IPS-15b (cell line): ENCODE measurements around the gene CDKAL1.

Source experiments
- H3K27me3 ChIP-seq: one replicate; pipeline ENCODE4 v1.6.1; 2013; ENCODE audit warnings: low read length; ENCODE audit not compliant: control insufficient read depth, insufficient read depth
- H3K36me3 ChIP-seq: one replicate; pipeline ENCODE4 v1.6.1; 2013; ENCODE audit warnings: low read length; ENCODE audit not compliant: control insufficient read depth, insufficient read depth
- H3K4me1 ChIP-seq: one replicate; pipeline ENCODE4 v1.6.1; 2013; ENCODE audit warnings: mild to moderate bottlenecking, low read length; ENCODE audit not compliant: control insufficient read depth, insufficient read depth
- H3K4me3 ChIP-seq: one replicate; pipeline ENCODE4 v1.5.1; 2013; ENCODE audit warnings: low read depth, low read length
- H3K9ac ChIP-seq: one replicate; pipeline ENCODE4 v1.6.1; 2013; ENCODE audit warnings: low read depth, mild to moderate bottlenecking, low read length
- H3K9me3 ChIP-seq: one replicate; pipeline ENCODE4 v1.6.1; 2013; ENCODE audit warnings: mild to moderate bottlenecking, low read length; ENCODE audit not compliant: control insufficient read depth, insufficient read depth

CDKAL1 gene

DNA sequence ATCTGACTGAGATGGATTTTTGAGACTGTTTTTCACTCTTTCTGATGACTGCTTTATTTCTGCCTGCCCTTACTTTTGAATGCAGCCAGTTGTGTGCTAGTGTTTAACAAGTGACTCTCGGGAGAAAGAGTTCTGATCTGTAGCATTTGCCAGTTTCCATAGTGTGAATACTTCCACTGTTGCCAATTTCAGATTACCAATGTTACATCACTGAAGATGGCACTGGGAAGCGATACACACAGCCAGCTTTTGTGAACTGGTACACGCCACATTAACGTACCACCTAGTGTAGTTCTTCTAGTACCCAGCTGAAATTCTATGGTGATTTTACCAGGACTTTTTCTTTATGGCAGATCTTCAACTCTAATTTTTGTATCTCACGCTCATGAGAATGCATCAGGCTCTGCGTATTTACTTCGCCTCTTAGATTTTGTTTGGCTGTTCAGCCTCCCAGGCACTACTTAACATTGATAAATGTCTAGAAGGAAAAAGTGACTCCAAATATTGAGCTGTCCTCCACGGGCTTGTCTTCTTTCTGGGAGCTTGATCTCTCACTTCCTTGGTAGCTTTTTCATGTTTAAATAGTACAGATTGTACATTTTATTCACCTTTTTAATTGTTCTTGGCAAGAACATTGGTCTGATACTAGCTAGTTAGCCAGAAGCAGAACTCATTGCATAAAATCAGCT is 537.7 kb downstream of the CDKAL1 start:
- H3K9ac ChIP-seq = no peak overlapping the region
- no peaks in the 10 kb centered on the region for H3K36me3 ChIP-seq
- no peaks in the 10 kb centered on the region for H3K9me3 ChIP-seq
- H3K4me1 ChIP-seq = no peaks in the 10 kb centered on the region
- no peak overlapping the region for H3K4me3 ChIP-seq
- no peaks in the 10 kb centered on the region for H3K27me3 ChIP-seq

DNA sequence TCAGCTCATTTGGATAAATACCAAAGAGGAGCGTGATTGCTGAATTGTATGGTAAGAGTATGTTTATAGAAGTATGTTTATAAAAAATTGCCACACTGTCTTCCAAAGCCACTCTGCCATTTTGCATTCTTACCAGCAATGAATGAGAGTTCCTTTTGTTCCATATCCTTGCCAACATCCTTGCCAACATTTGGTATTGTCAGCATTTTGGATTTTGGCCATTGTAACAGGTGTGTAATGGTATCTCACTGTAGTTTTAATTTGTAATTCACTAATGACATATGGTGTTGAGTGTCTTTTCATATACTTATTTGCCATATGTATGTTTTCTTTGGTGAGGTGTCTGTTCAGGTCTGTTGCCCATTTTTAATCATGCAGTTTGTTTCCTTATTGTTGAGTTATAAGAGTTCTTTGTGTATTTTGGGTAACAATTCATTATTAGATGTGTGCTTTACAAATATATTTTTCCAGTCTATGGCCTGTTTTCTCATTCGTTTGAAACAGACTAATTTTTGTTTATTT is 539.1 kb downstream of the CDKAL1 start:
- H3K36me3 ChIP-seq = no peaks in the 10 kb centered on the region
- no peak overlapping the region for H3K9ac ChIP-seq
- no peaks in the 10 kb centered on the region for H3K9me3 ChIP-seq
- no peaks in the 10 kb centered on the region for H3K27me3 ChIP-seq
- no peaks in the 10 kb centered on the region for H3K4me1 ChIP-seq
- H3K4me3 ChIP-seq = no peak overlapping the region

DNA sequence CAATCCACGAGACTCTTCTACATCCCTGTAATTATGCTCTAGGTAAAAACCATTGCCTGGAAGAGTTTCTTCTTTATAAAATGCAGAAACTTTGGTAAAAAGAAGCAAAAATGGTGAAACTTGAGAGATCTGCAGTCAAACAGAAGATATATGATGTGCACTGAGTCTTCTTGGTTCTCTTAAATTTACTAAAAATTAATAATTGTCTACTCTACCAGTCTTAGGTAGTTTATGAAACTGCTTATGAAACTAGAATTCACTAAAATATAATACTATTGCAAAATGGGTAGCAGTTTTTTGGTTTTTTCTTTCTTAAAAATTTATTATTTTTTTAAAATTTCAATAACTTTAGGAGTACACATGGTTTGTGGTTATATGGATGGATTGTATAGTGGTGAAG is 540.2 kb downstream of the CDKAL1 start:
- Histone ChIP-seq H3K9me3 (no peaks in the 10 kb centered on the region), H3K4me1 (no peaks in the 10 kb centered on the region), H3K36me3 (no peaks in the 10 kb centered on the region), H3K9ac (no peak overlapping the region), H3K4me3 (no peak overlapping the region), H3K27me3 (no peaks in the 10 kb centered on the region)

DNA sequence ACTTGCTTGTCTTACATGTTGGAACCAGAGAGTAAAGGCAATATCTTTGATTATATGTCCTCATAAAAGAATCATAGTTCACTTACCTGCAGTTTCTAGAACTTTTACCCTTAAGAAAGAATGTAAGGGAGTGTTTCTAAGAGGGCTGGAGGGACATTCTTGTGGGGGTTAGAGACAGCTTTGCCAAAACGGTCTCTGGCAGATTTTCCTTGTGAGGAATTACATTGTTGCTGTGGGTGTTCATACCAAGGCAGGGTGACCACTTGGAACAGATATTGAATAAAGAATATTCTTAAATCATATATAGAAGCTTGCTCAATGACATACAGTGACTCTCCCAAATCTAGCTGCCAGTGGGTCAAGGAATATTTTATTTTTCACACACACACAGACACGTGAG is 541.7 kb downstream of the CDKAL1 start:
- Histone ChIP-seq H3K4me1 (no peaks in the 10 kb centered on the region), H3K9me3 (no peaks in the 10 kb centered on the region), H3K36me3 (no peaks in the 10 kb centered on the region), H3K27me3 (no peaks in the 10 kb centered on the region), H3K9ac (no peak overlapping the region), H3K4me3 (no peak overlapping the region)

DNA sequence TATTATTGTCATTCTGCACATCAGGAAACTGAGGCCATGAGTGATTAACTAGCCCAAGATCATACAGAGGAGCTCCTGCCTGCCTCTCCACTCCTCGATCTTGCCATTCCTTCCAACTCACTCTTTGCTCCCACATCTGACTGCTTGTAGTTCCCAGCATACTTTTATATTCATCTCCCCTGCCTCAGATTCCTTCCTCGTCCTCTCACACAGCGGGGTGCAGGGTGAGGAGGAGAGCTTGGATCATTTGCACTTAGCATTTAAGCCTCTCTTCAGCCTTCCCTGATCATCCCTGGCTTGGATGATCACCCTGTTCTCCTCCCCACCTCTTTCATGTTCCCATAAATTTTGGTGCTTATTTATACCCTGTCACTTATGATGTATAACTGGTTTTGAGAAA is 544.2 kb downstream of the CDKAL1 start:
- H3K9me3 ChIP-seq = no peaks in the 10 kb centered on the region
- H3K9ac ChIP-seq = no peak overlapping the region
- no peaks in the 10 kb centered on the region for H3K36me3 ChIP-seq
- no peaks in the 10 kb centered on the region for H3K4me1 ChIP-seq
- no peaks in the 10 kb centered on the region for H3K27me3 ChIP-seq
- no peak overlapping the region for H3K4me3 ChIP-seq

DNA sequence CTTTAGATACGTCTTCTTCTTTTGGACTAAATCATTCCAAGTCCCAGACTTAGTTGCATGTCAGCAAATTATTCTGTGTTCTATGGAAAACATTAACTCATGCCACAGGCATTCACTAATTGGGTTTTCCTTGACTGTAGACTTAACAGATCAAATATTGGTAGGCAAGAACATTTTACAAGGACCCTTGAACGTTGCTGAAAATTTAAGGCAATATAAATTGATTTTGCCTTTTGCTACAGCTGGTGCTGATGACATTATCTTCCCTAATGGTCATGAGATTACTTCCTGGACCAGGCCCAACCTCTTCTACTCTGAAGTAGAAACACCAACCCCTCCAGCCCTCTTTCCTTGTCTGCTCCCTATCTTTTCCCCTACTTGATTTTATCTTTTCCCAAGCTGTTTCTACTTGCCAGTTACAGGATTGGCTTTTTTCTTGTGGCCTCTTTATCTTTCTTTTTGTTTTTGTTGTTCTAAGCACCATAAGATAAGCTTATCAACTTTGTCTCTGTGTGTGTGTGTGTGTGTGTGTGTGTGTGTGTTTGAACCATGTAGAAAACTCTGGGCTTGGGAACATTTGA is 545.3 kb downstream of the CDKAL1 start:
- Histone ChIP-seq H3K4me3 (no peak overlapping the region), H3K27me3 (no peaks in the 10 kb centered on the region), H3K36me3 (no peaks in the 10 kb centered on the region), H3K9ac (no peak overlapping the region), H3K4me1 (no peaks in the 10 kb centered on the region), H3K9me3 (no peaks in the 10 kb centered on the region)

DNA sequence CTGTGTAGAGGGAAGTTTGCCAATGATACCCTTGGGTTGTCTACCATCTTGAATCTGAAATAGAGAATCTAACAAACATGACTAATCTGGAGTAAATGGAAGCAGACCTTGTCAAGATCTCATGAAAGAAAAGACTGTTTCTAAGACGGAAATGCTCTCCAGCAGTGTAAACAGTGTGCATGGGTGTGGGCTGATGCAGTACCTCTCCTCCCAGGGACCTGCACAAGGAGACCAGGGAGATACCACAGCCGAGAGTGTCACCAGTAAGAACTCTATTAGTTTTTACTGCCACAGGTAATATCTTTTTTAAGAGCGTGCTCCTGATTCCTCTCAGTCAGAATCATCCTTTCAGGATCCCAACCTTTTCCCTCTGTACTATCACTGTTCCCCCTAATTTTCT is 546.0 kb downstream of the CDKAL1 start:
- Histone ChIP-seq H3K27me3 (no peaks in the 10 kb centered on the region), H3K4me1 (no peaks in the 10 kb centered on the region), H3K9me3 (no peaks in the 10 kb centered on the region), H3K9ac (no peak overlapping the region), H3K36me3 (no peaks in the 10 kb centered on the region), H3K4me3 (no peak overlapping the region)

DNA sequence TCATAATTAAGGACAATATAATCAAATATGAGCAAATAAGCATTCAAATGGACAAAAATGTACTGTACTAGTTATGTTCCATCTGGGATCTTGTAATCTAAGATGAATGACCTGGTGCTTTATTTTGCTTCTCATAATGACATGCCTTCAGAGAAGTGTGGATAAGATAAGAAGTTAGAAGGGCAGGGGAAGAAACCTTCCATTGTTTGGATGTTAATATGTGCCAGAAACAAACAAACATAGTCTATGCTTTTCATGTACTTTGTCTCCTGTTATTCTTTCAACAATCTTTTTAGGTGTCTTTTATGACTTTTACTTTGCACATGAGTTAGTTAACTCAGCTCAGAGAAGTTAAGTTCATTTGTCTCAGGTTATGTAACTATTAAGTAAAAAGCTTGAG is 547.8 kb downstream of the CDKAL1 start:
- Histone ChIP-seq H3K4me1 (no peaks in the 10 kb centered on the region), H3K36me3 (no peaks in the 10 kb centered on the region), H3K4me3 (no peak overlapping the region), H3K9me3 (no peaks in the 10 kb centered on the region), H3K9ac (no peak overlapping the region), H3K27me3 (no peaks in the 10 kb centered on the region)

DNA sequence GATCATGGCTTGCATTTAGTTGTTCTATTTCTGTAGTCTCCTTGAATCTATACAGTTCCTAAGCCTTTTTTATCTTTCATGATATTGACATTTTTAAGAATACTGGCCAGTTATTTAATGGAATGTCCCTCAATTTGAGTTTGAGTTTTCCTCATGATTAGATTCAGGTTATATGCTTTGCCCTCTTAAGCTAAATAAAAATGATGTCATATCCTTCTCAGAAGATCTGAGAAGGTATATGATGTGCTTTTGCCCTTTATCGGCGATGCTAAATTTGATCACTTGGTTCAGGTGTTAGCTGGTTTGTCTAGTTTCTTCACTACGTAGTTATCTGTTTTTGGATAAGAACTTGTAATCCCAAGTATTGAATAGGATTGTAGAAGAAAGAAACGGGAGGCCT is 549.5 kb downstream of the CDKAL1 start:
- Histone ChIP-seq H3K4me3 (no peak overlapping the region), H3K27me3 (no peaks in the 10 kb centered on the region), H3K9ac (no peak overlapping the region), H3K4me1 (no peaks in the 10 kb centered on the region), H3K36me3 (no peaks in the 10 kb centered on the region), H3K9me3 (no peaks in the 10 kb centered on the region)

DNA sequence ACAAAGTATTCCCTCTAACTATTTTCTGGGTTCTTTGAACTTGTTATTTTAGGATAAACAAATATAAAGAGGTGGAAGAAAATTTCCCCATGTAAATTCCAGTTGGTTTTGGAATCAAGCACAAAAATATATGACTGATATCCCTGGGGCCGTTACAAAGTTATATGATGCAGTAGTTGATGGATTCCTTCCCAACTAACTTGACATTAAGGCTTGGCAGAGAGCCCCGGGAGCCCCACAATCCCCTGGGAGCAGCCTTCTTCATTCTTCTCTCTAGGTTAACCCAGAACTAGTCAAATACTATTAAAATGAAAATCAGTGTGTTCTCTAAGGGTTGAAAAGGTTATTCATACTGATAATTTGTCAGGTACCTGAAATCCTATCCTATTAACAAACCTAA is 550.4 kb downstream of the CDKAL1 start:
- Histone ChIP-seq H3K36me3 (no peaks in the 10 kb centered on the region), H3K9ac (no peak overlapping the region), H3K9me3 (no peaks in the 10 kb centered on the region), H3K27me3 (no peaks in the 10 kb centered on the region), H3K4me3 (no peak overlapping the region), H3K4me1 (no peaks in the 10 kb centered on the region)

DNA sequence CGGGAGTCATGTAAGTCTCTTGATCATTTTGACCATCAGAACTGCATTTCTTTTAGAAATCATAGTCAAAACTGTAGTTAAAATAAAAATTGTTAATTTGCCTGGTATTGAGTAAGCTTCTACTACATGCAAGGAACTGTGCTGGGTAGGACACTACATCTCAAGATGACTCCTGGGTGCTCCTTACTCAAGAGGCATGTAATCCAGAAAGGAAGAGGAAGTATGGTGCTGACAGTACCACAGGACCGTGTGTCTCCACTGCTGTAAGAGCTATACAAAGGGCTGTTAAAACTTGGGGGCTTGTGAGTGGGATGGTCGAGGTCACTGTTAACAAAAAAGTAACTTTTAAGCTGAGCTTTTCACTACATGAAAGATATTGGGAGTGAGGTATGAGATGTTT is 551.0 kb downstream of the CDKAL1 start:
- Histone ChIP-seq H3K9ac (no peak overlapping the region), H3K27me3 (no peaks in the 10 kb centered on the region), H3K4me3 (no peak overlapping the region), H3K36me3 (no peaks in the 10 kb centered on the region), H3K9me3 (no peaks in the 10 kb centered on the region), H3K4me1 (no peaks in the 10 kb centered on the region)

DNA sequence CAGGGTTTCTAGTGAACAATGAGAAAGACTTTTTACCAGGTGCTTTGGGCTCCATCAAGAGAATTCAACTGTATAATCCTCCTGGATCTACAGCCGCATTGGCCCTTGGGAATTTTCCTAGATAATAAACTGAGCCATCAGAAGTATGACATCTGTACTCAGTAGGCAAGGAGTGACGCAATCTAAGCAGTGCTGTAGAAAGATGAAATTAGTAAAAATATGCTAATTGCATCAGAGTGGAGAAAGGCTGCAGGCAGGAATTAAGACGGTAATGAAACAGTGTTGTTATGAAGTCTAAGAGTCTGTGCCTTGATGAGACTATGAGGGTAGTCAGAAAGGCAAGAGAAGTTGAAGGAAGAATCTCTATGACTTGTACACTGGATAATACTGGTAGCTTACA is 551.4 kb downstream of the CDKAL1 start:
- H3K27me3 ChIP-seq = no peaks in the 10 kb centered on the region
- H3K4me1 ChIP-seq = no peaks in the 10 kb centered on the region
- H3K36me3 ChIP-seq = no peaks in the 10 kb centered on the region
- no peaks in the 10 kb centered on the region for H3K9me3 ChIP-seq
- no peak overlapping the region for H3K4me3 ChIP-seq
- no peak overlapping the region for H3K9ac ChIP-seq
